Uterus (tissue), 4 donors: ENCODE results near the gene KREMEN1. TPM values are rescaled to one million over a fixed set of nuclear protein-coding genes. Genes with fewer than 3 reads are reported as not detected.

ENCODE experiments used
- DNase-seq, 2 donors: peaks; one replicate each; pipeline ENCODE4 v3.0.0-alpha.2; 2019 to 2020
- H3K27ac ChIP-seq, 2 donors: fragments of 200-600 bp; sonication (generic); 1 replicate in 1 of 2; 2 replicates in 1 of 2; pipeline ENCODE4 v1.5.1; 2016 to 2018
- H3K27me3 ChIP-seq, 2 donors: fragments of 200-600 bp; sonication (generic); one replicate each; pipeline ENCODE4 v1.5.1; 2018 to 2019; ENCODE audit warnings: control low read depth in 1 of 2
- H3K36me3 ChIP-seq, 2 donors: fragments of 200-600 bp; sonication (generic); one replicate each; pipeline ENCODE4 v1.5.1; 2019; ENCODE audit warnings: control low read depth in 1 of 2
- H3K4me1 ChIP-seq, 2 donors: fragments of 200-600 bp; sonication (generic); one replicate each; pipeline ENCODE4 v1.5.1; 2018 to 2019; ENCODE audit warnings: control low read depth in 1 of 2
- H3K4me3 ChIP-seq, 2 donors: fragments of 200-600 bp; sonication (generic); 1 replicate in 1 of 2; 2 replicates in 1 of 2; pipeline ENCODE4 v1.5.1; 2018 to 2019; ENCODE audit warnings: mild to moderate bottlenecking in 1 of 2
- H3K9me3 ChIP-seq, 2 donors: fragments of 200-600 bp; sonication (generic); one replicate each; pipeline ENCODE4 v1.5.1; 2019; ENCODE audit warnings: control low read depth in 1 of 2
- POLR2A ChIP-seq, 2 donors: fragments of 450-650 bp; IDR thresholded peaks; one replicate each; pipeline ENCODE4 v1.6.1; 2016; ENCODE audit warnings: antibody characterized with exemption in 2 of 2, mild to moderate bottlenecking in 1 of 2, moderate library complexity in 1 of 2
- intact Hi-C: fragments of 100-400 bp; cut with DNase I; formaldehyde crosslinking; loops from one replicate; pipeline ENCODE4 v1.15.1; 2023; ENCODE audit warnings: low total_unique reads
- total RNA-seq, 4 donors: library from RNA; depleted of rRNA in 3 of 4; stranded (reverse); fragments of >200 nt in 3 of 4; gene quantifications; one replicate each; pipeline versions ENCODE4 v1.1.0 to v1.2.4, GENCODE V29; 2014 to 2023
- TF ChIP-seq, protein P1 (sequence below), 4 experiments: fragments of 200-600 bp in 2 of 4; fragments of 450-650 bp in 2 of 4; sonication (generic) in 2 of 4; IDR thresholded peaks; one replicate each; pipeline ENCODE4 v1.5.1; 2016 to 2019; ENCODE audit warnings: antibody characterized with exemption in 4 of 4, mild to moderate bottlenecking in 2 of 4, moderate library complexity in 1 of 4
- donor health status: DM: yes; HTN: yes; CAD: no.

The KREMEN1 gene
- total RNA-seq, 4 donors from 2014 or later, result 5.9 to 25.1 (median 10.2) TPM

DNA sequence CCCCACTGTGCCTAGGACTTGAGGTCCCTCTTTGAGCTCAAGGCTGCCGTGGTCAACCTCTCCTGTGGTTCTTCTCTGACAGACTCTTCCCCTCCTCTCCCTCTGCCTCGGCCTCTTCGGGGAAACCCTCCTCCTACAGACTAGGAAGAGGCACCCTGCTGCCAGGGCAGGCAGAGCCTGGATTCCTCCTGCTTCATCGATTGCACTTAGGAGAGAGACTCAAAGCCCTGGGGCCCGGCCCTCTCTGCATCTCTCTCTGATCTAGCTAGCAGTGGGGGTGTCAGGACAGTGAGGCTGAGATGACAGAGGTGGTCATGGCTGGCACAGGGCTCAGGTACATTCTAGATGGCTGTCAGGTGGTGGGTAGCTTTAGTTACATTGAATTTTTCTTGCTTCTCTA, 69.3 kb downstream of the KREMEN1 start:
- H3K27me3 ChIP-seq, result no peaks in the 10 kb centered on the region
- H3K9me3 ChIP-seq, result no peaks in the 10 kb centered on the region
- TF ChIP-seq, protein P1, sequence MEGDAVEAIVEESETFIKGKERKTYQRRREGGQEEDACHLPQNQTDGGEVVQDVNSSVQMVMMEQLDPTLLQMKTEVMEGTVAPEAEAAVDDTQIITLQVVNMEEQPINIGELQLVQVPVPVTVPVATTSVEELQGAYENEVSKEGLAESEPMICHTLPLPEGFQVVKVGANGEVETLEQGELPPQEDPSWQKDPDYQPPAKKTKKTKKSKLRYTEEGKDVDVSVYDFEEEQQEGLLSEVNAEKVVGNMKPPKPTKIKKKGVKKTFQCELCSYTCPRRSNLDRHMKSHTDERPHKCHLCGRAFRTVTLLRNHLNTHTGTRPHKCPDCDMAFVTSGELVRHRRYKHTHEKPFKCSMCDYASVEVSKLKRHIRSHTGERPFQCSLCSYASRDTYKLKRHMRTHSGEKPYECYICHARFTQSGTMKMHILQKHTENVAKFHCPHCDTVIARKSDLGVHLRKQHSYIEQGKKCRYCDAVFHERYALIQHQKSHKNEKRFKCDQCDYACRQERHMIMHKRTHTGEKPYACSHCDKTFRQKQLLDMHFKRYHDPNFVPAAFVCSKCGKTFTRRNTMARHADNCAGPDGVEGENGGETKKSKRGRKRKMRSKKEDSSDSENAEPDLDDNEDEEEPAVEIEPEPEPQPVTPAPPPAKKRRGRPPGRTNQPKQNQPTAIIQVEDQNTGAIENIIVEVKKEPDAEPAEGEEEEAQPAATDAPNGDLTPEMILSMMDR (IDR thresholded peaks at IDR 0.05), result no peak
- no peak for TF ChIP-seq POLR2A (IDR thresholded peaks at IDR 0.05)
- H3K4me3 ChIP-seq, result no peak overlapping the region
- no peak overlapping the region for H3K27ac ChIP-seq
- no peak for DNase-seq
- intact Hi-C loops, result no loop called here
- no peaks in the 10 kb centered on the region for H3K36me3 ChIP-seq
- H3K4me1 ChIP-seq, result no peaks in the 10 kb centered on the region

DNA sequence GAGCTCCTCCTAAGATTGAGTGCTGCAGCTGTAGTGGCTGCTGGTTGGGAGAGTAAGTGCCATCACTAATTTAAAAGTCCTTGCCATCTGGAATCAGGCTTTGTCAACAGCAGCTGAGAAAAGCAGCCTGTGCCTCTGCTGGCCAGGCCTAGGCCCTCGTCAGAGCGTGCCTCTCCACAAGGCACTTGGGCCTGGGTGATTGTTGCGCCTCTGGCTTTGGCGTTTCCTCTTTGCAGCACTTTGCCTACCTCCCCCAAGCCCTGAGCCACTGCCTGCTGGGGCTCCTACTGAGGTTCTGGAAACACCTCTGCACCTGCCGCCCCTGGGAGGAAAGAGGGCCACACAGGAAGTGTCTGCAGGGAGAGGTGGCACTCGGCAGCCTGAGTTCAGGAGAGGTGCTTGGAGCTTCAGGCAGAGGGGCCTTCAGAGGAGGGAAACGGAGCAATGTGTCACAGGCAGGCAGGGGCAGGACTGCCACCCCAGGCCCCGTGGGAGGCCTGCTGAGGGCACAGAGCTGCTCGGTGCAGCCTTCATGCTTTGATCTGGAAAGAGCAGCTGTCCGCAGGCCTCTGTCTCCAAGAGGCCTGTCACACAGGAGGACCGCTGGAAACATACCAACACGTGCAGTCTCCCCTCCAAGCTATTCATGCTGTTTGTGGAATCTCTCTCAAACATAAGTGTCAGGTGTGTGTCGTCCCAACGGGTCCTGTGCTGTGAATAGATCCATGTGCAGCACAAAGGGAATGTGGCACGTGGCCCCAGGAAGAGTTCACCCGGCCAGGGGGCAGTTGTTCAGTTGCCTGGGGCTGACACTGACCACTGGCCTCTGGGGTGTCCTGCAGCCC, 71.3 kb downstream of the KREMEN1 start:
- no peak overlapping the region for H3K27ac ChIP-seq
- no peak overlapping the region for H3K4me3 ChIP-seq
- no peak for TF ChIP-seq POLR2A (IDR thresholded peaks at IDR 0.05)
- TF ChIP-seq, protein P1 (IDR thresholded peaks at IDR 0.05), result no peak
- no peaks in the 10 kb centered on the region for H3K36me3 ChIP-seq
- H3K9me3 ChIP-seq, result no peaks in the 10 kb centered on the region
- no peaks in the 10 kb centered on the region for H3K4me1 ChIP-seq
- H3K27me3 ChIP-seq, result no peaks in the 10 kb centered on the region
- DNase-seq, result no peak
- intact Hi-C loops, result no loop called here

DNA sequence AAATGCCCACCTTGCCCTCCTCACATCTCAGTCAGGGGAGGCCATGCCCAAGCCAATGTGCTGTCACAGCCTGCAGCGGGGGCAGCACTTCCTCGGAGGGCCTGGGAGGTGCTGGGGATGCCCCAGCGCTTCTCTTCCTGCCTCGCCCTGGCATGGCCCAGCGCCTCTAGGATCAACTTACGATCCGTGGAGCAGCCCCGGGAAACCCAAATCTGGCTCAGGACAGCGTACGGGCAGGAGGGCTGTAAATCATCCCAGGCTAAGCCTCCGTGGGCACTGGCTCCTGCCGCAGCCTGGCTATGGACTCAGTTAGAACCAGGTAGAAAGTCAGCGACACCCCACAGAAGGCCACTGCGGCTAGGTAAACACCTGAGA, 71.9 kb downstream of the KREMEN1 start:
- Histone ChIP-seq H3K4me1 (no peaks in the 10 kb centered on the region), H3K27ac (no peak overlapping the region), H3K27me3 (no peaks in the 10 kb centered on the region), H3K4me3 (no peak overlapping the region), H3K9me3 (no peaks in the 10 kb centered on the region), H3K36me3 (no peaks in the 10 kb centered on the region)
- no peak for DNase-seq
- intact Hi-C loops, result no loop called here
- TF ChIP-seq POLR2A (IDR thresholded peaks at IDR 0.05), result no peak
- TF ChIP-seq, protein P1 (IDR thresholded peaks at IDR 0.05), result no peak

DNA sequence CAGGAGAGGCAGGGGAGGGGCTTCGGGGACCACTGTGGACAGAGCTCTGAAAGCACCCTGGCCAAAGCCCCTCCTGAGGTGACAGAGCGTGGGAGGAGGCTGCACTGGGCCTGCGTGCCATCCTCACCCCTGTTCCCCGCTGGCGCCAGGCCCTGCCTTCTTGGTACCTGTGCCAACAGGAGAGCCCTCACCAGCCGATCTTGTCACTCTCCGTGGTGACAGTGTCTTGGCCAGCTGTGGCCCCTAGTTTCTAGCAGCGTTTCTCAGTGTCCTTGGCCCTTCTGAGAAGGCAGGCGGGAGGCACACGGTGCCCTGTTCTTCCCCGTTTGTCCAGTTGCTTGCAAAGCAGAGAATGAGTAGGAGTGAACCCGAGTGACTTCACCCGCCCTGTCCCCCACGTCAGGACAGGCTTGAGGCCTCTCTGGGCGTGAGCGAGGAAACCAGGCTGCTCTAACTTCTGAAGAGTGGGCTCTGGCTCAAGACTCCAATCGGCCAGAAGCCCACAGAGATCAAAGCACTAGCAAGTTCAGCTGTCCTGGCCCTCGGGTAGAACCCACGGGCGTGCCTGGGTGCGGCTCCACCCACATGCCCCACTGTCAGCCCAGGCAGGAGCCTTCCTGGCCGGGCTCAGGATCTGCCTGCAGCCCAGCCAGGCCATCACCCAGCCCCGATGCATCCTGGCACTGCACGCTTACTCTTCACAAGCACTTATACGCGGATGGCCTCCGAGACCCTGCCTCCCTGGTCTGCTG, 72.7 kb downstream of the KREMEN1 start:
- H3K4me1 ChIP-seq, result no peaks in the 10 kb centered on the region
- H3K27me3 ChIP-seq, result no peaks in the 10 kb centered on the region
- TF ChIP-seq POLR2A (IDR thresholded peaks at IDR 0.05), result no peak
- TF ChIP-seq, protein P1 (IDR thresholded peaks at IDR 0.05), result no peak
- no peak overlapping the region for H3K4me3 ChIP-seq
- no peak overlapping the region for H3K27ac ChIP-seq
- no peak for DNase-seq
- H3K36me3 ChIP-seq, result no peaks in the 10 kb centered on the region
- H3K9me3 ChIP-seq, result no peaks in the 10 kb centered on the region
- intact Hi-C loops, result no loop called here

DNA sequence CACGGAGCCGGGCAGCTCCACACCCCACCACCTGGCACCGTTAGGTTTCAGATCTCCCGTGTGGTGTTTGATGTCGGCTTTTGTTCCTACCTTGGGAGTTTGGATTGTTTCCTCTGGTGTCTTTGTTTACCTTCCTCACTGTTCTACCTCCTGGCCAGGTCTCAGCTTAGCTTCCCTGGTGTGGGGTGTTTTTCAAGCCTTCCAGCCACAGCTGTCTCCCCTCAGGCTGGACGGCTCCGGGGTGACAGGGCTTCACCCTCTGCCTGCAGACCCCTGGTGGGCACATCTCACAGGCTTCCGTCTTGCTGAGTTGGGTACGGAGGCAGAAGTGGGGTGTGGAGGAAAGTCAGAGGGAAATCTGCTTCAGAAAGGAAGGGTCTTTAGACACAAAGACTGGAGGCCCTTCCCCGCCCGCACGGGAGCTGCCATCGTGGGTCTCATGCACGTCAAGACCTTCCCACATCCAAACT, 73.3 kb downstream of the KREMEN1 start:
- H3K36me3 ChIP-seq, result no peaks in the 10 kb centered on the region
- H3K27ac ChIP-seq, result no peak overlapping the region
- TF ChIP-seq, protein P1 (IDR thresholded peaks at IDR 0.05), result no peak
- no peak for TF ChIP-seq POLR2A (IDR thresholded peaks at IDR 0.05)
- no peaks in the 10 kb centered on the region for H3K4me1 ChIP-seq
- no peaks in the 10 kb centered on the region for H3K9me3 ChIP-seq
- intact Hi-C loops, result no loop called here
- no peak overlapping the region for H3K4me3 ChIP-seq
- DNase-seq, result no peak
- H3K27me3 ChIP-seq, result no peaks in the 10 kb centered on the region
